Fibroblast of pulmonary artery (primary cell): Measurements from ENCODE around the gene BRCC3.

Source experiments
- DNase-seq: peaks from one replicate; pipeline ENCODE4 v3.0.0-alpha.2; 2010; ENCODE audit warnings: low read depth
- H3K4me3 ChIP-seq: replicated peaks from 2 replicates; pipeline ENCODE4 v1.5.1; 2011; ENCODE audit warnings: low read depth, mild to moderate bottlenecking, control low read depth, low read length, moderate library complexity
- CTCF ChIP-seq: IDR thresholded peaks from 2 replicates; pipeline ENCODE4 v1.5.1; 2011; ENCODE audit warnings: mild to moderate bottlenecking, control low read depth, low read length, inconsistent platforms; ENCODE audit errors: missing control alignments

Gene BRCC3

GRCh38 chrX:155048977-155049619 lies 22.2 kb upstream of the BRCC3 start:
- peak; percentile 70 for DNase-seq
- peak; percentile 63 for TF ChIP-seq CTCF

GRCh38 chrX:155052738-155053498 lies 18.4 kb upstream of the BRCC3 start:
- H3K4me3 ChIP-seq: no peak overlapping the region
- no peak for TF ChIP-seq CTCF
- DNase-seq: no peak

More at GRCh38 chrX:155048977-155049619, 22.2 kb upstream of the BRCC3 start:
- H3K4me3 ChIP-seq: no peak overlapping the region

- TF ChIP-seq CTCF: no peak
- DNase-seq: no peak
- H3K4me3 ChIP-seq: no peak overlapping the region
Observed at GRCh38 chrX:155053656-155054055, 17.7 kb upstream of the BRCC3 start.

- no peak for TF ChIP-seq CTCF
- no peak for DNase-seq
- H3K4me3 ChIP-seq: no peak overlapping the region
Observed at GRCh38 chrX:155054255-155054654, 17.1 kb upstream of the BRCC3 start.

- no peak for DNase-seq
Observed at GRCh38 chrX:155055494-155055893, 15.8 kb upstream of the BRCC3 start.

GRCh38 chrX:155056471-155056870 lies 14.8 kb upstream of the BRCC3 start:
- no peak for DNase-seq
- no peak for TF ChIP-seq CTCF

More at GRCh38 chrX:155055494-155055893, 15.8 kb upstream of the BRCC3 start:
- H3K4me3 ChIP-seq: no peak overlapping the region
- TF ChIP-seq CTCF: no peak

More at GRCh38 chrX:155056471-155056870, 14.8 kb upstream of the BRCC3 start:
- H3K4me3 ChIP-seq: no peak overlapping the region
